Midbrain (tissue), 1 donor: ENCODE results near the gene SEC31B.

Experiments used
- DNase-seq: peaks from one replicate; lab custom pipeline; 2025; lab: John Stamatoyannopoulos, UW

The SEC31B gene

GRCh38 chr10:100528123-100528886 lies 8.6 kb upstream of the SEC31B start:
- DNase-seq = no peak

GRCh38 chr10:100524638-100525037 lies 5.0 kb upstream of the SEC31B start:
- DNase-seq = no peak

- no peak for DNase-seq
These were observed 4.5 kb upstream of the SEC31B start for GRCh38 chr10:100524206-100524605.

GRCh38 chr10:100522945-100523344 lies 3.3 kb upstream of the SEC31B start:
- DNase-seq = no peak

- DNase-seq = no peak
These were observed 2.6 kb upstream of the SEC31B start for GRCh38 chr10:100522107-100522801.

GRCh38 chr10:100520811-100521210 lies 1.1 kb upstream of the SEC31B start:
- DNase-seq = no peak

- DNase-seq = peak; percentile 60
These were observed 860 bp downstream of the SEC31B start for GRCh38 chr10:100518761-100519241.

GRCh38 chr10:100516847-100517246 lies 2.8 kb downstream of the SEC31B start:
- DNase-seq = no peak

GRCh38 chr10:100515612-100516011 lies 4.0 kb downstream of the SEC31B start:
- no peak for DNase-seq

- no peak for DNase-seq
These were observed 8.9 kb downstream of the SEC31B start for GRCh38 chr10:100510533-100511308.

- DNase-seq = no peak
These were observed 10.3 kb downstream of the SEC31B start for GRCh38 chr10:100509241-100509840.

GRCh38 chr10:100508691-100509150 lies 10.9 kb downstream of the SEC31B start:
- no peak for DNase-seq

GRCh38 chr10:100508266-100508665 lies 11.4 kb downstream of the SEC31B start:
- DNase-seq = no peak

GRCh38 chr10:100507357-100507732 lies 12.3 kb downstream of the SEC31B start:
- DNase-seq = no peak

- no peak for DNase-seq
These were observed 12.9 kb downstream of the SEC31B start for GRCh38 chr10:100506596-100507356.

GRCh38 chr10:100505164-100505563 lies 14.5 kb downstream of the SEC31B start:
- no peak for DNase-seq

- DNase-seq = no peak
These were observed 15.6 kb downstream of the SEC31B start for GRCh38 chr10:100504096-100504495.

GRCh38 chr10:100502926-100503494 lies 16.7 kb downstream of the SEC31B start:
- no peak for DNase-seq

- no peak for DNase-seq
These were observed 18.2 kb downstream of the SEC31B start for GRCh38 chr10:100501423-100501822.

GRCh38 chr10:100498059-100498458 lies 21.6 kb downstream of the SEC31B start:
- no peak for DNase-seq

- DNase-seq = no peak
These were observed 23.1 kb downstream of the SEC31B start for GRCh38 chr10:100496567-100496966.
